Cardiac muscle cell (in vitro differentiated cells and primary cell): Measurements from ENCODE around the gene TRIM38. TPM values are rescaled to one million over a fixed set of nuclear protein-coding genes. Genes with fewer than 3 reads are reported as not detected.
"Not testable (repeated sequence)": the region's sequence is repeated elsewhere in the genome, so short reads cannot be mapped to it uniquely, and the experiment has no call there.

Experiments used
- DNase-seq, 2 donors: peaks; one replicate each; pipeline versions ENCODE4 v3.0.0 to v3.0.0-alpha.2; 2010 to 2017; ENCODE audit warnings: low read depth in 1 of 2, low spot score in 1 of 2
- H3K27ac ChIP-seq: fragments of 200-600 bp; sonication (generic); 2 replicates; pipeline ENCODE4 v1.5.1; 2016
- H3K27me3 ChIP-seq: fragments of 200-600 bp; sonication (generic); 2 replicates; pipeline ENCODE4 v1.6.0; 2016; ENCODE audit warnings: control low read depth
- H3K36me3 ChIP-seq: fragments of 200-600 bp; sonication (generic); 2 replicates; pipeline ENCODE4 v1.5.1; 2016; ENCODE audit warnings: control low read depth
- H3K4me1 ChIP-seq: fragments of 200-600 bp; sonication (generic); 2 replicates; pipeline ENCODE4 v1.8.1; 2017; ENCODE audit warnings: low read depth, mild to moderate bottlenecking, mixed run types
- H3K4me3 ChIP-seq: fragments of 200-600 bp; sonication (generic); 2 replicates; pipeline ENCODE4 v1.5.1; 2016; ENCODE audit warnings: mild to moderate bottlenecking
- H3K9me3 ChIP-seq: fragments of 200-600 bp; sonication (generic); 2 replicates; pipeline ENCODE4 v1.5.1; 2017; ENCODE audit warnings: low read depth, mild to moderate bottlenecking, control low read depth
- polyA plus RNA-seq: library from polyadenylated mRNA; unstranded; fragments of >200 nt; fragmentation: Nextera tagmentation; extraction: Ambion mirVana; gene quantifications from 2 replicates; pipeline ENCODE4 v1.2.1, GENCODE V29; 2016
- total RNA-seq: library from RNA; depleted of rRNA; stranded (reverse); fragments of >200 nt; gene quantifications from 2 replicates; pipeline ENCODE4 v1.2.3, GENCODE V29; 2016
- TF ChIP-seq, protein P1 (sequence below): IDR thresholded peaks from 2 replicates; pipeline ENCODE4 v1.5.1; 2012; ENCODE audit warnings: low read depth, mild to moderate bottlenecking, low read length

The TRIM38 gene
- total and polyA plus RNA-seq, 2 experiments from 2014 or later = 0.05 to 0.12 TPM

DNA sequence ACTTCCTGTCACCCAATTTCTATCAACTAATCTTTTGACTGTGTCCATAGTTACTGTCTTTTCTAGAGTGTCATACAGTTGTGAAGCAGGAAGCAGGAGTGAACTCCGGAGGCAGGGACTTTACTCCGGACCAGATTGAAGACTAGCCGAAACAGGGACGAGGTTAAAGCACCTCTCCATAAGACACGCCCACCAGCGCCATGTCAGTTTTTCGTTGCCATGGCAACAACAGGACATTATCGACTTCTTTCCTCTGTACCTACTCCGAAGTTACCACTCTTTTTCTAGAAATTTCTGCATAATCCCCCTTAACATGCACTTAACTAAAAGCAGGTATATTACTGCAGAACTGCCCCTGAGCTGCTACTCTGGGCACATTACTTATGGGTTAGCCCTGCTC, 25.2 kb downstream of the TRIM38 start:
- TF ChIP-seq, protein P1, sequence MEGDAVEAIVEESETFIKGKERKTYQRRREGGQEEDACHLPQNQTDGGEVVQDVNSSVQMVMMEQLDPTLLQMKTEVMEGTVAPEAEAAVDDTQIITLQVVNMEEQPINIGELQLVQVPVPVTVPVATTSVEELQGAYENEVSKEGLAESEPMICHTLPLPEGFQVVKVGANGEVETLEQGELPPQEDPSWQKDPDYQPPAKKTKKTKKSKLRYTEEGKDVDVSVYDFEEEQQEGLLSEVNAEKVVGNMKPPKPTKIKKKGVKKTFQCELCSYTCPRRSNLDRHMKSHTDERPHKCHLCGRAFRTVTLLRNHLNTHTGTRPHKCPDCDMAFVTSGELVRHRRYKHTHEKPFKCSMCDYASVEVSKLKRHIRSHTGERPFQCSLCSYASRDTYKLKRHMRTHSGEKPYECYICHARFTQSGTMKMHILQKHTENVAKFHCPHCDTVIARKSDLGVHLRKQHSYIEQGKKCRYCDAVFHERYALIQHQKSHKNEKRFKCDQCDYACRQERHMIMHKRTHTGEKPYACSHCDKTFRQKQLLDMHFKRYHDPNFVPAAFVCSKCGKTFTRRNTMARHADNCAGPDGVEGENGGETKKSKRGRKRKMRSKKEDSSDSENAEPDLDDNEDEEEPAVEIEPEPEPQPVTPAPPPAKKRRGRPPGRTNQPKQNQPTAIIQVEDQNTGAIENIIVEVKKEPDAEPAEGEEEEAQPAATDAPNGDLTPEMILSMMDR = no peak
- Histone ChIP-seq H3K4me3 (no peak overlapping the region), H3K4me1 (no peaks in the 10 kb centered on the region), H3K27me3 (no peaks in the 10 kb centered on the region), H3K36me3 (no peaks in the 10 kb centered on the region), H3K27ac (no peak overlapping the region), H3K9me3 (no peaks in the 10 kb centered on the region)
- DNase-seq = no peak

DNA sequence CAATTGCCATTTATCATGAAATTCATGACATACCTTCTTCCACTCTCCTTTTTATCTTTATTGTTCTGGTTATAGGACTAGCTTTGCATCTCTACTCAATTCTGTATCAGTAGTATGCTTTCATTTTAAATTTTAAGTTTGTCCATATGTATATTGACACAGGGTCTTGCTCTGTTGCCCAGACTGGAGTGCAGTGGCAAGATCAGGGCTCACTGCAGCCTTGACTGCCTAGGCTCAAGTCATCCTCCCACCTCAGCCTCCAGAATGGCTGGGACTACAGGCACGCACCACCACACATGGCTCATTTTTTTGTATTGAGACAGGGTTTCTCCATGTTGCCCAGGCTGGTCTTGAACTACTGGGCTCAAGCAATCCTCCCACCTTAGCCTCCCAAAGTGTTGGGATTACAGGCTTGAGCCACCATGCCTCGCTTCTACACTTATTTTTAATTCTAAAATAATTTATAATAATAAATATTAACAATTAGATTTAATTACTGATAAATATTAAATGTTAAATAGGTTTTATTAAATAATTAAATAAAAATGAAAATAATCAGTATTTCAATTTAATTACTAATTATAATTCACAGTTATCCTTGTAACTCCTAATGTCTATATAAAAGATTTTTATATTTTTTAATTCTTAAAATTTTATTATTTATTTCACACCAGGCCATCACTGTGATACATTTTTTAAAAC, 27.7 kb downstream of the TRIM38 start:
- no peak overlapping the region for H3K4me3 ChIP-seq
- H3K9me3 ChIP-seq = no peaks in the 10 kb centered on the region
- DNase-seq = no peak
- H3K36me3 ChIP-seq = no peaks in the 10 kb centered on the region
- no peaks in the 10 kb centered on the region for H3K4me1 ChIP-seq
- H3K27me3 ChIP-seq = no peaks in the 10 kb centered on the region
- H3K27ac ChIP-seq = no peak overlapping the region
- TF ChIP-seq, protein P1 = no peak

DNA sequence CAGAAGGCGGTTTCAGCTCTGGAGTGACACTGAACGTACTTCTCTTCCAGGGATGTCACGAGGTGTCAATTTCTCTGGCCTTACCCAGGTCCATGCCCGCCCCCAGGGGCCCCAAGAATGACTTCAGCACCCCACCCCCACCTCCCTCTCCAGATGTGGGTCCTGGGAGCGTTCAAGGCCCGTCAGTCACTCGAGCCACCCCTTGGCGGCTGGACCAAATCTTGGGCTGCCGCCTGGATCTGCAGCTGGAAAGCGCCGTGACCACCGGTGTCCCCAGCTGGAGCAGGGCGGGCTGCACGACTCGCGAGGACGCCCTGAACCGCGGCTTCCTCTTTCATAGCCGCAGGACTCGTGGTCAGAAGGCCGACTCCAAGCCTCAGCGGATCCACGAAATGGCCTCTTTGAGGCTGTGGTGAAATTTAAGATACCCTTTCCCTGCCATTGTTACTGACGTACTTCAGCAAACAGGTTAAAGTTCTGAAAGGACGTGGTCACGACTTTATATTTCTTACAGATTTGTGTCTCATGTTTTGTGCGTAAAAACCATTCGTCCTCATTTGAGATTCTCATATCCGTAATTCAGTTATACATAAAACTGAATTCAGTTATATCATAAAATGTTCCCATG, 29.3 kb downstream of the TRIM38 start:
- TF ChIP-seq, protein P1 = no peak
- H3K36me3 ChIP-seq = no peaks in the 10 kb centered on the region

DNA sequence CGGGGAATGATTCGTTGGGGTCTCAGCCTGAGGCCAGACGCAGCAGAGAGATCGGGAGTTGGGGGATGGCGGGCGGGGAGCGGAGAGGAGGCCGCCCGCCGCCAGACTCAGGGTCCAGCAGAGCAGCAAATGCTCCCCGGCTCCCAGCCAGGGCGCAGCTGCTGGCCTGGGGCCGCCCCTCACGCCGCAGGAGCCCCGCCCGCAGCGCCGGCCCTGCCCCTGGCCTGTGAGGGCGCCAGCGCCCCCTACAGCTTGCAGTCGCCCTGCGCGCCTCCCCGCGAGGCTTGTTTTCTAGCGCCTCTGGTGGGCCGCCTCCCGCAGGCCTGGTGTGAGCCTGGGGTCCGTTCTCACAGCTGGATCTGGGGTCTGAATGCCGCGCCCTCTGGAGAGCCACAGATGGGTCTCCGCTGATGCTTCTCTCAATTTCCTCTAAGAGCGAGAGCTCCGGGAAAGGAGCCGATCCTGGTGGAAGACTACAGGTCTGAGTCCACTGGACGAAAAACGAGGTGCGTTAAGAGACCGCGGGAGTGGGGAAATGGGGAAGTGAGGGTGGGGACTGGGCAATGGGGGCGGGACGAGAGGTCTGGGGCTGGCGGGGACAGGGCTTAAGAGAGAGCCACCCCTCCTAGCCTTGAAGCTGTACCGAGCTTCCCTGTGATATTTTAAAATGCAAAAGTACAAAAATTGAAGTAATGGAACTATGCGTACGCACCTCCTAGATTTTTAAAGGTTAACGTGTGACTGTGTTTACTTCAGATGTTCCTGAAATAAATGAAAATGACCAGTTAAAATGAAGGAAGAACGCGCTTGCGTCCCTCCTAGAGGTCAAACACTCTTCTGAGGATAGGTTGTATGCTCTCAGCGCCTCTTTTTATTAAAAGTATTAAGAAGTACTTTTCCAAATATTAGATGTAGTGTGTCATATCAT, 30.1 kb downstream of the TRIM38 start:
- Histone ChIP-seq H3K4me1 (no peaks in the 10 kb centered on the region), H3K9me3 (no peaks in the 10 kb centered on the region), H3K36me3 (no peaks in the 10 kb centered on the region), H3K27ac (peak overlapping the region; percentile 57), H3K27me3 (no peaks in the 10 kb centered on the region), H3K4me3 (peak overlapping the region; percentile 44)
- TF ChIP-seq, protein P1 = peak; percentile 98
- peak; percentile 94 to 96 for DNase-seq

More for the DNA sequence above, 29.3 kb downstream of the TRIM38 start:
- peak overlapping the region; percentile 44 for H3K4me3 ChIP-seq
- no peaks in the 10 kb centered on the region for H3K9me3 ChIP-seq
- DNase-seq = peak; percentile 66 to 75
- no peaks in the 10 kb centered on the region for H3K4me1 ChIP-seq
- peak overlapping the region; percentile 45 for H3K27ac ChIP-seq
- H3K27me3 ChIP-seq = no peaks in the 10 kb centered on the region

DNA sequence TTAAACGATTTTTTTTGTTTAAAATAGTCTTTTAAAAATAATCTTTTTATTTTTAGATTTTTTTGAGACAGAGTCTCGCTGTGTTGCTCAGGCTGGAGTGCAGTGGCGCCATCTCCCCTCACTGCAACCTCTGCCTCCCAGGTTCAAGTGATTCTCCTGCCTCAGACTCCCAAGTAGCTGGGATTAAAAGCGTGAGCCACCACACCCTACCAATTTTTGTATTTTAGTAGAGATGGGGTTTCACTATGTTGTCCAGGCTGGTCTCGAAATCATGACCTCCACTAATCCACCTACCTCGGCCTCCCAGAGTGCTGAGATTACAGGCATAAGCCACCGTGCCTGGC, 30.7 kb downstream of the TRIM38 start:
- not testable (repeated sequence) for H3K27ac ChIP-seq
- peak overlapping the region; percentile 44 for H3K4me3 ChIP-seq

More for the DNA sequence above, 30.7 kb downstream of the TRIM38 start:
- not testable (repeated sequence) for H3K27me3 ChIP-seq, H3K9me3 ChIP-seq, DNase-seq, H3K36me3 ChIP-seq, H3K4me1 ChIP-seq
